ENCODE measurements around the gene SUSD4. TPM values are rescaled to one million over a fixed set of nuclear protein-coding genes. Genes with fewer than 3 reads are reported as not detected.

Gene SUSD4
- polyA plus RNA-seq, 1 of the 3 experiments (the other 2 are of a cell fraction) = 0.31 TPM

DNA sequence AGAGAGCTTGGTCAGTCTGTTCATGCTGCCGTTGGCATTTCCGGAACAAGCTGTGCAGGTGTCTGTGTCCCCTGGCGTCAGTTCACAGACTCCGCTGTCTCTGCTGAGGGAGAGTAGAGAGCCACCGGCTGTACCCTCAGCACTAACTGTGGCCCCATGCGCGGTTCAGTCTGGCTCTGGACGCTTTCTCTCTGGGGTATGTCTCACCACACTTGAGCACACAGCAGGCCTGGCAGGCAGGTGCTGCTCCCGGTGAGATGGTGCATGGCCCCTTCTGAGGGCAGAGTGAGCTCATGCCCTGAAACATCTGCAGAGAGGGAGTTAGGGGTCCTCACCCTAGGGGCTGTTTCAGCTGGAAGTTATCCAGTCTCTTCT is 161.0 kb downstream of the SUSD4 start:
- H3K27ac ChIP-seq (ENCODE audit: low read depth in 2 of 2, low read length in 1 of 2) = no peak overlapping the region
- H3K9me3 ChIP-seq = no peaks in the 10 kb centered on the region
- TF ChIP-seq SMC3 (IDR thresholded peaks at IDR 0.05; ENCODE audit: low read depth, low read length) (no peak), FOXM1 (IDR thresholded peaks at IDR 0.05; ENCODE audit: low read depth) (no peak), JUND (IDR thresholded peaks at IDR 0.05) (no peak), FOSL2 (IDR thresholded peaks at IDR 0.05; ENCODE audit: borderline replicate concordance, low read depth) (no peak), RCOR1 (IDR thresholded peaks at IDR 0.05; ENCODE audit: low read length) (no peak), NFIC (IDR thresholded peaks at IDR 0.05; ENCODE audit: borderline replicate concordance) (no peak), RFX5 (IDR thresholded peaks at IDR 0.05; ENCODE audit: low read length) (no peak), GATA2 (CRISPR knock-in tag; IDR thresholded peaks at IDR 0.05) (no peak), FOXJ3 (CRISPR knock-in tag; IDR thresholded peaks at IDR 0.05) (no peak), MXI1 (IDR thresholded peaks at IDR 0.05; ENCODE audit: low read depth, low read length) (no peak), MEF2A (IDR thresholded peaks at IDR 0.05; ENCODE audit: borderline replicate concordance, low read depth) (no peak), RXRA (IDR thresholded peaks at IDR 0.05; ENCODE audit: borderline replicate concordance, low read depth) (no peak), NRF1 (IDR thresholded peaks at IDR 0.05; ENCODE audit: low read depth, low read length) (no peak), TCF12 (IDR thresholded peaks at IDR 0.05) (no peak), CHD2 (IDR thresholded peaks at IDR 0.05; ENCODE audit: low read length, partially characterized antibody) (no peak)
- TF ChIP-seq, protein P1, sequence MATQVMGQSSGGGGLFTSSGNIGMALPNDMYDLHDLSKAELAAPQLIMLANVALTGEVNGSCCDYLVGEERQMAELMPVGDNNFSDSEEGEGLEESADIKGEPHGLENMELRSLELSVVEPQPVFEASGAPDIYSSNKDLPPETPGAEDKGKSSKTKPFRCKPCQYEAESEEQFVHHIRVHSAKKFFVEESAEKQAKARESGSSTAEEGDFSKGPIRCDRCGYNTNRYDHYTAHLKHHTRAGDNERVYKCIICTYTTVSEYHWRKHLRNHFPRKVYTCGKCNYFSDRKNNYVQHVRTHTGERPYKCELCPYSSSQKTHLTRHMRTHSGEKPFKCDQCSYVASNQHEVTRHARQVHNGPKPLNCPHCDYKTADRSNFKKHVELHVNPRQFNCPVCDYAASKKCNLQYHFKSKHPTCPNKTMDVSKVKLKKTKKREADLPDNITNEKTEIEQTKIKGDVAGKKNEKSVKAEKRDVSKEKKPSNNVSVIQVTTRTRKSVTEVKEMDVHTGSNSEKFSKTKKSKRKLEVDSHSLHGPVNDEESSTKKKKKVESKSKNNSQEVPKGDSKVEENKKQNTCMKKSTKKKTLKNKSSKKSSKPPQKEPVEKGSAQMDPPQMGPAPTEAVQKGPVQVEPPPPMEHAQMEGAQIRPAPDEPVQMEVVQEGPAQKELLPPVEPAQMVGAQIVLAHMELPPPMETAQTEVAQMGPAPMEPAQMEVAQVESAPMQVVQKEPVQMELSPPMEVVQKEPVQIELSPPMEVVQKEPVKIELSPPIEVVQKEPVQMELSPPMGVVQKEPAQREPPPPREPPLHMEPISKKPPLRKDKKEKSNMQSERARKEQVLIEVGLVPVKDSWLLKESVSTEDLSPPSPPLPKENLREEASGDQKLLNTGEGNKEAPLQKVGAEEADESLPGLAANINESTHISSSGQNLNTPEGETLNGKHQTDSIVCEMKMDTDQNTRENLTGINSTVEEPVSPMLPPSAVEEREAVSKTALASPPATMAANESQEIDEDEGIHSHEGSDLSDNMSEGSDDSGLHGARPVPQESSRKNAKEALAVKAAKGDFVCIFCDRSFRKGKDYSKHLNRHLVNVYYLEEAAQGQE (IDR thresholded peaks at IDR 0.05; ENCODE audit: low read depth, low read length) = no peak
- TF ChIP-seq, protein P2, sequence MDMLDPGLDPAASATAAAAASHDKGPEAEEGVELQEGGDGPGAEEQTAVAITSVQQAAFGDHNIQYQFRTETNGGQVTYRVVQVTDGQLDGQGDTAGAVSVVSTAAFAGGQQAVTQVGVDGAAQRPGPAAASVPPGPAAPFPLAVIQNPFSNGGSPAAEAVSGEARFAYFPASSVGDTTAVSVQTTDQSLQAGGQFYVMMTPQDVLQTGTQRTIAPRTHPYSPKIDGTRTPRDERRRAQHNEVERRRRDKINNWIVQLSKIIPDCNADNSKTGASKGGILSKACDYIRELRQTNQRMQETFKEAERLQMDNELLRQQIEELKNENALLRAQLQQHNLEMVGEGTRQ (IDR thresholded peaks at IDR 0.05; ENCODE audit: borderline replicate concordance, low read depth, low read length) = no peak
- TF ChIP-seq, protein P3, sequence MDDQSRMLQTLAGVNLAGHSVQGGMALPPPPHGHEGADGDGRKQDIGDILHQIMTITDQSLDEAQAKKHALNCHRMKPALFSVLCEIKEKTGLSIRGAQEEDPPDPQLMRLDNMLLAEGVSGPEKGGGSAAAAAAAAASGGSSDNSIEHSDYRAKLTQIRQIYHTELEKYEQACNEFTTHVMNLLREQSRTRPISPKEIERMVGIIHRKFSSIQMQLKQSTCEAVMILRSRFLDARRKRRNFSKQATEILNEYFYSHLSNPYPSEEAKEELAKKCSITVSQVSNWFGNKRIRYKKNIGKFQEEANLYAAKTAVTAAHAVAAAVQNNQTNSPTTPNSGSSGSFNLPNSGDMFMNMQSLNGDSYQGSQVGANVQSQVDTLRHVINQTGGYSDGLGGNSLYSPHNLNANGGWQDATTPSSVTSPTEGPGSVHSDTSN (IDR thresholded peaks at IDR 0.05) = no peak
- TF ChIP-seq, protein P4, sequence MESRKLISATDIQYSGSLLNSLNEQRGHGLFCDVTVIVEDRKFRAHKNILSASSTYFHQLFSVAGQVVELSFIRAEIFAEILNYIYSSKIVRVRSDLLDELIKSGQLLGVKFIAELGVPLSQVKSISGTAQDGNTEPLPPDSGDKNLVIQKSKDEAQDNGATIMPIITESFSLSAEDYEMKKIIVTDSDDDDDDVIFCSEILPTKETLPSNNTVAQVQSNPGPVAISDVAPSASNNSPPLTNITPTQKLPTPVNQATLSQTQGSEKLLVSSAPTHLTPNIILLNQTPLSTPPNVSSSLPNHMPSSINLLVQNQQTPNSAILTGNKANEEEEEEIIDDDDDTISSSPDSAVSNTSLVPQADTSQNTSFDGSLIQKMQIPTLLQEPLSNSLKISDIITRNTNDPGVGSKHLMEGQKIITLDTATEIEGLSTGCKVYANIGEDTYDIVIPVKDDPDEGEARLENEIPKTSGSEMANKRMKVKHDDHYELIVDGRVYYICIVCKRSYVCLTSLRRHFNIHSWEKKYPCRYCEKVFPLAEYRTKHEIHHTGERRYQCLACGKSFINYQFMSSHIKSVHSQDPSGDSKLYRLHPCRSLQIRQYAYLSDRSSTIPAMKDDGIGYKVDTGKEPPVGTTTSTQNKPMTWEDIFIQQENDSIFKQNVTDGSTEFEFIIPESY (IDR thresholded peaks at IDR 0.05; ENCODE audit: borderline replicate concordance, low read depth) = no peak
- TF ChIP-seq, protein P5, sequence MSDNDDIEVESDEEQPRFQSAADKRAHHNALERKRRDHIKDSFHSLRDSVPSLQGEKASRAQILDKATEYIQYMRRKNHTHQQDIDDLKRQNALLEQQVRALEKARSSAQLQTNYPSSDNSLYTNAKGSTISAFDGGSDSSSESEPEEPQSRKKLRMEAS (IDR thresholded peaks at IDR 0.05; ENCODE audit: low read depth) = no peak
- H3K9ac ChIP-seq = no peak overlapping the region
- no peaks in the 10 kb centered on the region for H3K36me3 ChIP-seq (replicated peaks in 1 of 2; ENCODE audit: control insufficient read depth in 1 of 2, insufficient read depth in 2 of 2, low read length in 1 of 2)
- no peaks in the 10 kb centered on the region for H4K20me1 ChIP-seq (ENCODE audit: insufficient read depth)
- no peaks in the 10 kb centered on the region for H3F3A ChIP-seq (replicated peaks; ENCODE audit: insufficient read depth)
- H3K4me1 ChIP-seq (ENCODE audit: control insufficient read depth in 1 of 2, insufficient read depth in 2 of 2, low read depth in 1 of 2, low read length in 1 of 2) = no peaks in the 10 kb centered on the region
- H3K27me3 ChIP-seq (ENCODE audit: insufficient read depth) = no peaks in the 10 kb centered on the region; the same call in 1 of the 2 replicates
- no peaks in the 10 kb centered on the region for H3K9me2 ChIP-seq
- H3K4me3 ChIP-seq (ENCODE audit: low read depth in 2 of 2, low read length in 1 of 2) = no peak overlapping the region
- no peak for DNase-seq
- no peak overlapping the region for H2AFZ ChIP-seq (ENCODE audit: low read depth)
- ChIA-PET POLR2A (no interaction called here), CTCF (no interaction called here)
- no peak overlapping the region for H3K4me2 ChIP-seq
- 56% methylated on average over 6 of the region's 9 CpGs for WGBS (ENCODE audit: low lambda C conversion rate)
- H3K79me2 ChIP-seq (ENCODE audit: insufficient read depth) = no peaks in the 10 kb centered on the region

Measured in SK-N-SH (cell line).